Measurements from ENCODE around the gene RFFL. TPM values are rescaled to one million over a fixed set of nuclear protein-coding genes. Genes with fewer than 3 reads are reported as not detected.

Gene RFFL
- total RNA-seq, 1 donor from 2014 or later, result 27.6 TPM

DNA sequence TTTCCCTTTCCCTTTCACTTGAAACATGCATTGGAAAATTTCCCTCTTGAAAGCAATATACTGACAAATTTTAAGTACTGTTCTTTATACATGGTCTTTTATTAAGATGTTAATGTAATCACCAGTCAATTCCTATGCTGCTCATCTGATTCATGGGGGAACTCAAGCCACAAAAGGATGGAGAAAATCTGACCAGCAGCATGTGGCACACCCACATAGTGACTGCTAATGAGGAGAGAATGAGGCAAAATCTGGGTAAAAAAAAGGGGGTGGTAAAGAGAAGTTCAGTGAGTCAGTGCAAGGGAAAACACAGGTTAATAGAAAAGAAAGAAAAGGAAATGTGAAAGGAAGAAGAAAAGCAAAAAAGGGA is 11.3 kb downstream of the RFFL start:
- intact Hi-C loops (cut with DNase I), result no loop called here
- H3K27ac ChIP-seq, result no peak overlapping the region
- no peak for ATAC-seq
- H3K27me3 ChIP-seq (ENCODE audit: low read depth), result no peaks in the 10 kb centered on the region
- TF ChIP-seq, protein P1, sequence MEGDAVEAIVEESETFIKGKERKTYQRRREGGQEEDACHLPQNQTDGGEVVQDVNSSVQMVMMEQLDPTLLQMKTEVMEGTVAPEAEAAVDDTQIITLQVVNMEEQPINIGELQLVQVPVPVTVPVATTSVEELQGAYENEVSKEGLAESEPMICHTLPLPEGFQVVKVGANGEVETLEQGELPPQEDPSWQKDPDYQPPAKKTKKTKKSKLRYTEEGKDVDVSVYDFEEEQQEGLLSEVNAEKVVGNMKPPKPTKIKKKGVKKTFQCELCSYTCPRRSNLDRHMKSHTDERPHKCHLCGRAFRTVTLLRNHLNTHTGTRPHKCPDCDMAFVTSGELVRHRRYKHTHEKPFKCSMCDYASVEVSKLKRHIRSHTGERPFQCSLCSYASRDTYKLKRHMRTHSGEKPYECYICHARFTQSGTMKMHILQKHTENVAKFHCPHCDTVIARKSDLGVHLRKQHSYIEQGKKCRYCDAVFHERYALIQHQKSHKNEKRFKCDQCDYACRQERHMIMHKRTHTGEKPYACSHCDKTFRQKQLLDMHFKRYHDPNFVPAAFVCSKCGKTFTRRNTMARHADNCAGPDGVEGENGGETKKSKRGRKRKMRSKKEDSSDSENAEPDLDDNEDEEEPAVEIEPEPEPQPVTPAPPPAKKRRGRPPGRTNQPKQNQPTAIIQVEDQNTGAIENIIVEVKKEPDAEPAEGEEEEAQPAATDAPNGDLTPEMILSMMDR (IDR thresholded peaks at IDR 0.05), result no peak
- peaks cover 33% of the 10 kb centered on the region for H3K4me1 ChIP-seq
- H3K4me3 ChIP-seq, result no peak overlapping the region
- H3K9me3 ChIP-seq, result no peaks in the 10 kb centered on the region
- no peak for DNase-seq
- H3K36me3 ChIP-seq, result no peaks in the 10 kb centered on the region

DNA sequence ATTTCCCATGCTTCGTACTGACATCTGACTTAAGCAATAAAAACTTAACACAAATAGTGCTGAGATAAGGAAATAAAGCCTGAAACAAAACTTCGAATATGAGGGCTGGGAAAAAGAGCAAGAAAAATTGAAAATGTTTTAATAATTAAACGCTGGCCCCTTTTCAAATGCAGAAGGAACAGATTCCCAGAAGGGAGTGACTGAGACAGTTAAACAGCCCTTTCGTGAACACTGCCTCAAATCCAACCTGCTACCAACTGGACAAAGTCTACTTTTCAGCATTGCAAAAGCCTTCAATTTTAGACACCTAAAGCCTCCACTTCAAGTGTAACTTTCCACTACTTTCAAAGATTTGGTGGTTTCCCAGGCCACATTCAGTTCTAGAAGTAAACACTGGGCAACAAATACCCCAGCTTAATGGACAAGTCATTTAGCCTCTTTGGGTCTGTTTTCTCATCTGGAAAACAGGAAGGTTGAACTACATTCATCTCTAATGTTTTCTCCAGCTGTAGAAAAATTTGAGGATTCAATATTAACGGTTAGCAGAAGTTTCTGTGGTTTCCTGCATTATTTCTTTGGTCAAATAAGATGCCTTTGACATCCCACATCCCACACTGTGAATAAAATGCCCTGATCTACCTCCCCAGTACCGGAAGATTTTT is 11.8 kb downstream of the RFFL start:
- DNase-seq (no peak), ATAC-seq (no peak)
- Histone ChIP-seq H3K36me3 (no peaks in the 10 kb centered on the region), H3K9me3 (no peaks in the 10 kb centered on the region), H3K27ac (peak overlapping the region; percentile 75), H3K4me1 (peaks cover 36% of the 10 kb centered on the region), H3K27me3 (ENCODE audit: low read depth) (no peaks in the 10 kb centered on the region), H3K4me3 (no peak overlapping the region)
- intact Hi-C loops (cut with DNase I), result no loop called here
- TF ChIP-seq, protein P1 (IDR thresholded peaks at IDR 0.05), result no peak

DNA sequence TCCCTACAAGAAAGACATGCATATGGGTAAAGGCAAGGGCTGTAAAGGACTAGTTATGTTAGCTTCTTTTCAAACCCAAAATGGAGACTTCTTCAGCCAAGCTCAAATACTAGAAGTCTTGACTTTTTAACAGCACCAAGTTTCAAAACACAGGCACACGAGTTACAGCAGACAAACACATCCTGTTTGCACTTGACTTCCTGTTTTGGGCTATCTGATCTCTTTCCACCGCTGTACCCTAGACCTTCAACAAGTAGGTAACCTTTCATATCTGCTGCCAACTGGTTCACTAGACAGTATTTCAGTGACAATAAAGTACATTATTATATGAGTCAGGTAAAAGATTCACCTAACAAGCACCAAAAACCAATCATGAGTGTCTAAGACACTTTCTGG is 12.3 kb downstream of the RFFL start:
- Histone ChIP-seq H3K36me3 (no peaks in the 10 kb centered on the region), H3K27ac (peak overlapping the region; percentile 75), H3K9me3 (no peaks in the 10 kb centered on the region), H3K4me1 (peaks cover 36% of the 10 kb centered on the region), H3K4me3 (no peak overlapping the region), H3K27me3 (ENCODE audit: low read depth) (no peaks in the 10 kb centered on the region)
- peak; percentile 78 to 79 for ATAC-seq
- DNase-seq, result no peak
- intact Hi-C loops (cut with DNase I), result no loop called here
- TF ChIP-seq, protein P1 (IDR thresholded peaks at IDR 0.05), result no peak

DNA sequence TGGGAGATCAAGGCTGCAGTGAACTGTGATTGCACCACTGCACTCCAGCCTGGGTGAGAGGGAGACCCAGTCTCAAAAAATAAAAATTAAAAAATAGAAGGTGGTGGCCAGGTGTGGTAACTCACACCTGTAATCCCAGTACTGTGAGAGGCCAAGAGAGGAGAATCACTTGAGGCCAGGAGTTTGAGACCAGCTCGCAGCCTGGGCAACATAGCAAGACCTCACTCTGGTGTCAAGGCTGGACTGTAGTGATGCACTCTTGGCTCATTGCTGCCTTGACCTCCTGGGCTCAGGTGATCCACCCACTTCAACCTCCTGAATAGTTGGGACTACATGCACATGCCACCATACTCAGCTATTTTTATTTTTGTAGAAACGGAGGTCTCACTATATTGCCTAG is 13.3 kb downstream of the RFFL start:
- no peaks in the 10 kb centered on the region for H3K27me3 ChIP-seq (ENCODE audit: low read depth)
- intact Hi-C loops (cut with DNase I), result no loop called here
- H3K4me1 ChIP-seq, result peaks cover 44% of the 10 kb centered on the region
- ATAC-seq, result no peak
- H3K9me3 ChIP-seq, result no peaks in the 10 kb centered on the region
- H3K27ac ChIP-seq, result no peak overlapping the region
- no peak for DNase-seq
- H3K4me3 ChIP-seq, result no peak overlapping the region
- no peaks in the 10 kb centered on the region for H3K36me3 ChIP-seq
- TF ChIP-seq, protein P1 (IDR thresholded peaks at IDR 0.05), result no peak

DNA sequence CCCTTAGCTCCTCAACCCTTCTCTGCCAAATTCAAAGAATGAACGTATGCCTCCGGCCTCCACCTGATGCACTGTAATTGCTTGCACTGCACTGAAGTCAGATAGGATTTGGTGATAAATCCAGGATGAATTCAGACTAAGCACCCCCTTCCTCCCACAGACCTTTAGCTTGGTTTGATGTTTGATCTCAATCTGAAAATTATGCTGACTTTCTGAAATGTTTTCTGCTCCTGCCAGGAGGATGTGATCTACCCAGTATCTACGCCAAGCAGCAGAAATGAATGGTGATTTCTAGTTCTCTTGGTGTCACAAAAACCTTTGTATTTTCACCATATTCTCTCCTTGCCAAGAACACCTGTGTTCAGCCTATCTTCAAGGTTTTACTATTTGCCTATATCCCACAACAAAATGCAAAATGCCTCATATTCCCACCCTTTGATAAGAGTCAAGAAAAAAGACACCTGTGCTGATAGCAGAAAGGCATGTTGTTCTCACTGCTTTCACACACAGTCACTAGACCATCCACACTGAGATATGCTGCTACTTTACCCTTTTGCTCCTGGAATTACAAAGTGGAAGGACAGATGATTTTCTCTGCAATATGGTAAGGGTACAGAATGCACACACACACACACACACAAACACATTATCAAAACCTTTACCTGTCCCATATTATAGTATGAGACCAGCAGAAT is 14.7 kb downstream of the RFFL start:
- Histone ChIP-seq H3K4me1 (peaks cover 48% of the 10 kb centered on the region), H3K9me3 (no peaks in the 10 kb centered on the region), H3K27ac (no peak overlapping the region), H3K36me3 (no peaks in the 10 kb centered on the region), H3K27me3 (ENCODE audit: low read depth) (no peaks in the 10 kb centered on the region), H3K4me3 (no peak overlapping the region)
- intact Hi-C loops (cut with DNase I), result no loop called here
- no peak for ATAC-seq
- TF ChIP-seq, protein P1 (IDR thresholded peaks at IDR 0.05), result no peak
- no peak for DNase-seq

Data from lower lobe of right lung (tissue), 2 donors.